NCI-H146 (cell line): Measurements from ENCODE around the gene GPN2.

ENCODE experiments used
- DNase-seq: peaks from one replicate; lab custom pipeline; 2025; lab: John Stamatoyannopoulos, UW

The GPN2 gene

DNA sequence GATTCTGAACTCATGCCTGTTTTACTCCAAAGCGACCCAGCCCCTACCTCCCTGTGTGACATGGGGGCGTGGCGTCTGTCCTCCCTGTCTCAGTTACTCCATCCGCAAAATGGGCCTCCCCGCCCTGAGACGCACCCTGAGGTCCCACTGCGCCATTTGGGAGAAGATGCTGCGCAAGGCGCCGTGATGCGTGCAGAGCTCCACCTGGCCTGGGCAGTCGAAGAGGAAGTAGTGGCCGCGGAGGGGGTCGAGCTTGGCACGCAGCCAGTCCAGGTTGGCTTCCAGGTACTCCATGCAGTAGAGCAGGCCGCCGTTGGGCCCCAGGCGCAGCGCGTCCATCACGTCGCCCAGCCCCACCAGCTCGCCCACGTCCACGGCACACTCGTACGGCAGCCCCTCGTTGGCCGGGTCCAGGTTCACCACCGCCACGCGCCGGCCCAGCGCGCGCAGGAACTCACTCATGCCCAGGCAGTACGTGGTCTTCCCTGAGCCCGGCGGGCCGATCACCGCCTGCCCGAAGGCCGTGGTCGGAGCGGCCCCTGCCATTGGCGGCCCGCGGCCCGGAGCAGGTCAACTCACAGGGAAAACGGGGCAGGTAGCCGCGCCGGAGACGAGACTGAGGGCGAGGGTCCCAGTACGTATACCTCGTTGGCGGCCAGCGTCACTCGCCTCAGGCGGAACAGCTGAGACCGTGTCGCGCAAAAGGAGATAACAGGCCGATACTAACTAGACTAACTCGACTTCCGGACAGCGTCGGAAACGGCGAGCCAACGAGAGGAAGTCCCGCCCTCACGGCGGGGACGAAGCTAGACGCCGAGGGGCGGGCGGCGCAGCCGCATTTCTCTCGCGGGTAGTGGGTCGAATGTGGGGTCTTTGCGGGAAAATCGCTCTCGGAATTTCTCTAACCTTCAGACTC, at the start of gene GPN2:
Gene GPN2, minus strand, starts transcription at position 733 of the 916 bp plus-strand sequence. Its CDS starts 187 bp downstream, at position 546.
- peak; percentile 78 for DNase-seq

DNA sequence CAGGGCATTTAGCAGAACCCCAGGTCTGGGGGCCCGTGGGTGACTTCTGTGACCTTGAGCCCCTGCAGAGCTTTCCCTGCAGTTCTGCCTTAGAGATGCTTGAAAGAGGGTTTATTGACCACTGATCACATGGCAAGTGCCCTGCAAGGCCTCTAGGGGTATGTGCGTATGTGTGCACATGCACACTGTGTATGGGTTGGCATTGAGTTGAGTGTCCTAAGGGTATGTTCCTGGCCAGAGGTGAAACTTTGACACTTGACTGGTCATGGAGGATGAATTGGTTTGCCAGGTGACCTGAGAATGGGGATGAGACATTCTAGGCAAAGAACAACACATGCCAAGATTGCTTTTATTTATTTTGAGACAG, 48.6 kb upstream of the GPN2 start:
- DNase-seq = no peak

DNA sequence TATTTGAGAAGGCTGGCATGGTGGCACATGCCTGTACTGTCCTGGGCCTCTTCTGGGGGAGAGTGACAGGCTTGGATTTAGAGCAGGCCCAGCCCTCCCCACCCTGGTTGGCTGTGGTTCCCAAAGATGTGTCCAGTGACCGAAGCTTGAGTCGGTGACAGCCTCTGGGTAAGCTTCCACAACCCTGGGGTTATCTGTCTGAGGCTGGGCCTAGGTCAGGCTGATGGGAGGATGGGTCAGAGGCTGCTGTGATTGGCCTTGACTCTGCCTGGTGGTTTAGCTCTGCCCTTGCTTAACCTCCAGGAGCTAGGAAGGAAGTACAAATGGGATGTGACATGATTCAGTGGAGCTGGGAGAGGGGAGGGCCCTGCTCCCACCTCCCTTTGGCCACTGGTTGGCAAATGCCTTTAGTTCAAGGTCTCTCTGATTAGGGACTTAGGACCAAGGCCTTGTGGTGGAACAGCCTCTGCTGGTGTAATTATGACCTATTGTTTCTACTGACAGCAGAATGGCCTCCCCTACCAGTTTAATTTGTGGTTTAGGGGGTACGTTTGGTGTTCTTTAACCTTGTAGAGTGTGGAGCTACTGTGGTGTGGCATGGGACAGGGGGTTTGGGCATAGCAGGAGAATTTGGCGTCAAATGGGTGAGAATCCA, 48.0 kb upstream of the GPN2 start:
- no peak for DNase-seq

DNA sequence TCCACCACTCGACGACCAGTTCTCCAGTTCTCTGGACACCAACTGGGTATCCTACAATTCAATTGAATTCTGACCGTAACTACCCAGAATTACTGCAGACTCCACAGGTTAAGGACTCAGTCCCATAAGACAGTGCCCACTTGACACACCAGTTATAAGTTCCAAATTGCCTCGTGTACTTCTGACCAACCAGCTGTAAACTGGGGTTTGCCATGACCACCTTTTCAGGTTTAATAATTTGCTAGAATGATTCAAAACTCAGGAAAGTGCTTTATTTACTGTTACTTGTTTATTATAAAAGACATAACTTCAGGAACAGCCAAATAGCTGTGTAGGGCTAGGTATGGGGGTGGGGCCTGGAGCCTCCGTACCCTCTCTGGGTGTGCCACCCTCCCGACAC, 46.7 kb upstream of the GPN2 start:
- no peak for DNase-seq

DNA sequence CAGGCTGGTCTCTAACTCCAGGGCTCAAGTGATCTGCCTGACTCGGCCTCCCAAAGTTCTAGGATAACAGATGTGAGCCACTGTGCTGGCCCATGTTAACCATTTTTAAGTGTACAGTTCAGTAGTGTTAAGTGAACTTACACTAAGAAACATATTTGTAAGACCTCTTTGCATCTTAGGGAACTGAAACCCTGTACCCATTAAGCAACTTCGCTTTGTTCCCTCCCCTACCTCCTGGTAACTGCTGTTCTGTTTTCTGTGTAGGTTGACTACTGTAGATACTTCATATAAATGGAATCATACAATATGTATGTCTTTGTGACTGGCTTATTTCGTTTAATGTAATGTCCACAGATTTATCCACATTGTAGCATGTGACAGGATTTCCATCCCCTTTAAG, 42.4 kb upstream of the GPN2 start:
- DNase-seq = no peak

DNA sequence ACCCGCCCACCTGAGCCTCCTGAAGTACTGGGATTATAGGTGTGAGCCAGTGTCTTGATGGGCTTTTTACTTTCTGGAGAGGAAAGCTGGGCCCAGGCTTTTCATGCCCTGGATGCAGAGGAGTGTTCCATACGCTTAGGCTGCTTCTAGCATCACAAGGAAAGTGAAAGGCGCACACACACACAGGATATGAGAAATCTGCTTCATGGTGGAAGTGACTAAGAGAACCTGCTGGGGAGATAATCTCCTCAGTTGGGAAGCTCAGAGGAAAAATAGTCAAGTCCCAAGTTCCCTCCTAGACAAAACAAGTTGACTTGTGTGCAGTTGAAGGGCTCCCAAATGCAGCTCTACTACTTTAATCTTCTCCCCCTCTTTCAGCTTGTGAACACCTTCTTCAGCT, 33.6 kb upstream of the GPN2 start:
- DNase-seq = no peak

DNA sequence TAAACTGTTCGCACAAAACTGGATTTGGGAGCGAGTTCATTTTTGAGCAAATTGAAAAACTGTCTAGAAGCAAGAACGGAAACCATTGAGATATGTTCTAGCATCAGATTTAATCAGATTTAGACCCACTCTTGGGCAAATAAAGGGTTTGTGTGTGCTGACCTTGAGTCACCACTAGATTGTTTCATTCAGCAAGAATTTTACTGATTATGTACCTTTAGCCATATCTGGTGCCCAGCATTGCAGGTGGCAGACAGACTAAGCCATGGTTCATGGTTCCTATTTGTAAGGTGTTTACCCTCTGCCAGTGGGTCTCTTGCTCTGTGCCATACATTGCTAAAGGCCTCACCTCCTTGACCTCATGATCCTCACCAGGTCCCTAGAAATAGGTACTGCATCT, 32.8 kb upstream of the GPN2 start:
- no peak for DNase-seq

DNA sequence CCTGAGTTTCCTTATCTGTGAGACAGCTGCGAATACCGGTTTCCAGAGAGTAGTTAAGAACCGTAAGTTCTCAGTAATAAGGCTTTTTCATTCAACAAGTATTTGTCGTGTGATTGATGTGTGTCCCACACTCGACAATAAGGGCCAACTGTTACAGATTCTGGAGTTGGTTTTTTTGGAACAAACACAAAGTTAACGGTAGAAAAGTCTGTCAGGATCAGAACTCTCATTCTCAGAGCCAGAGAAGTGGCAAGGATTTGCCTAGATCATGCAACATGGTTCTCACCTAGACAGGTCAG, 32.3 kb upstream of the GPN2 start:
- DNase-seq = no peak

DNA sequence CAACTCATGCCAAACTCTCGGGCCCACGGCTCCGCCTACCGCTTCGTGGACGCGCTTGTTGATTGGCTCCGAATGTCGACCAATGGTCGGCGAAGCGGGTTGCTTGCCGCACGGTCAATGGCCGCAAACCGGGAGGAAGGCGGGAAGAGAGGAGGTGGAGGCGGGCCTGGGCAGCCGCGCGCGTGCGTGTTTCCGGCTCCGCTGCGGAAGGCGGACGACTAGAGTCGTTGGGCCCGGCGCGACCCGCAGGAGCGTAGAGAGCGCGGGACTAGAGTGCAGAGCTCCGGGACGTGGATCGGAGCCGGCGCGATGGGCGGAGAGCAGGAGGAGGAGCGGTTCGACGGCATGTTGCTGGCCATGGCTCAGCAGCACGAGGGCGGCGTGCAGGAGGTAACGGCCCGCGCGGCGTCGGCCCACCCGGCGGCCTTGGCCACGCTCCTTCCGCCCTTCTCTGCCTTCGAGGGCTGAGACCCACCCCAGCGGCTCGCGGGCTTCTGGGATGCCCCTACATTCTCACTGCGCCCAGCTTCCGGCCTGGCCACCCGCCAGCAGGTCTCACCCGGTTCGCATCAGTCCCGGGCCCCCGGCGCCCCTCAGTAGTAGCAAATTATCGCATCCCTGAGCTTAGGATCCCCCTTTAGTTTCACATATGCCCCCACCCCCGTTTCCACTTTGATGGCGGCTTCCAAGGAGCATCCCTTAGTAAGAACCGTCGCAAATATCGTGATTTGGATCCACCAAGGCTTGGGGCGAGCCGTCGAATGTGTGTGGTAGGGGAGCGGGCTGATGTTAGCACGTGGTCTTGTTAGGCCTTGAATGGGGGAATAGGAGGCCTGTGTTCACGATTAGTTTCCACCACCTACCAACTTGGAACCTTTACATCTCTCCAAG, 31.7 kb upstream of the GPN2 start, which contains the start of gene NUDC:
Gene NUDC, plus strand, starts transcription at position 204 of the 891 bp plus-strand sequence. Its CDS starts 106 bp downstream, at position 310.
- DNase-seq = peak; percentile 91

DNA sequence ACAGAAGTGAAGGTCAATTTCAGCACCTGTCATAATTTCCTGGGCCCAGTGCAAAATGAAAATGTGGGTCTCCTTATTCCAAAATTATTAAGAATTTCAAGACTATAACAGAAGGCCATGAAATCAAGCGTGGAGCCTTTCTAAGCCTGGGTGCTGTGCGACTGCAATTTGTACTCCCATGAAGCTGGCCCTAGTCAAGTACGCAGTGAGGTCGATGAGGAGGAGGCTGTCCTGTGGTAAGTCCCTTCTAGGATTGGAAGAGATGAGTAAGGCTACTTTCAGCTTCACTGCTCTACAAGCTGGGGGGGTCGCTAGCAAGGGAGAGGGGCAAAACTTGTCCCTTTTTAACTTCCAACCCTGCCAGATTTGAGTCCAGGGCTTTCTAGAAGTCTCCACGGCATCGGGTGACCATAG, 31.1 kb upstream of the GPN2 start:
- DNase-seq = no peak

DNA sequence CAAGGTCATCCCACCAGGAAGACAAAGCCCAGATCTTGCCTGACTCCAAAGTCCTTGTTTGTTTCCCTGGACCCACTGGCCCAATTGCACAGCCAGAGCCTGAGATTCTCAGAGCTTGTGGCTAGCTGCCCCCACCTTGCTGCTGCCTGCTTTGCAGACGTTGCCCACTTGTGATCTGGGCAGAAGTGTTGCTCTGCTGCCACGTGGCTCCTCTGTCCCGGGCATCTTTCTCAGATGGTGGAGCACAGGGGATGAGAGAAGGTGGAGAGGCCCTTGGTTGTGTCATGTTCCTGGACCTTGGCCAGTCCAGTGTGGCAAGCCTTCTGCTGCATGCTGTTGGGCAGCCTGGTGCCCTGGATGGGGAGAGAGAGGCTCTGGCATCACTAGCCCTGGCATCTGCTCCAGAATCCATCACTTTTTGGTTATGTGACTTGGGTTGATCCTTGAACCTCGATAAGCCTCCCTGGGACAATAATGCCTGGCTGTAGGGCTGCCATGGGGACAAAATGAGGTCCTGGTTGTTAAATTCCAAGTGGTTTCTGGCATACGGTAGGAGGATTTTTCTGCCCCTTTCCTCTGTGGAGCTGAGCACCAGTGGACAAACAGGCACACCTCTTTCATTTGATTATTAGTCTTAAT, 25.2 kb upstream of the GPN2 start:
- no peak for DNase-seq

DNA sequence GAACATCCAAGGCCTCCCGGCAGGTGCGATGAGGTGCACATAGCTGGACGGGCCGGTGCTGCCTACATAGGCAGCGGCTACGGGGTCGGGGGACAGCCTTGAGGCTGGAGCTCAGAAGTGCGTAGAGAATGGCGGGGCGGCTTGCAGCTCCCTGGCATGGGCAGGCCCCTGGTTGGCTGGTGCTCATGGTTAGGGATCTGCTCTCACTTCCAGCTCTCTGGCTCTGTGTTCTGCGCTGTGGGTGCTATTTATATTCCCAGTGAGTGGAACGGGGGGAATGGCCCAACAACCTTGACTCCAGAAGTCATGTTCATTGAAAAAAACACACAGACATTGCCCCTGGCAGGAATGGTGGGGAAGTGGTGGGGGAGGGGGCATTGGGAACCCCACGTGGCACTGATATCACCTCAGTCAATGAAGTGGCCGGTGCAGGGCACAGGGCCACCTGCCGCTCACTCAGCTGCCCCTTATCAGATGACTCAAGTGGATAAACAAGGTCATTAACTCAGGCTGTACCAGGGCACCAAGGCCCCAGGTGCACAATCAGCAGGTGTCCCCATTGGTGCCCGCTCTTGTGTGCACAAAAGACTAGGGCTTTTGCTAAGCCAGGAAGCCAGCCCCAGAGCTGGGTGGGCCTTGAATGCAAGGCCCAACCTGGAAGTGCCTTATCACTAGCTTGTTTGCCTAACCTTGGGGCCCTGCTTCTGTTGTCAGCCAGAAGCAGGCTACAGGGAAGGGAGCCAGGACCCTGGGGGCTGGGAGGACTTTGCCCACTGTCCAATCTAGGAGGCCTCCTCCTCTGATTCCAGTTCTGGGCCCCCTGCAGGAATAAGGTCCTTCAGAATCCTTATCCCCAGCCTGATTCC, 23.9 kb upstream of the GPN2 start, which contains the start of gene NR0B2:
Gene NR0B2, minus strand, starts transcription at position 222 of the 866 bp plus-strand sequence. Its CDS starts 35 bp downstream, at position 187.
- DNase-seq = peak; percentile 99

DNA sequence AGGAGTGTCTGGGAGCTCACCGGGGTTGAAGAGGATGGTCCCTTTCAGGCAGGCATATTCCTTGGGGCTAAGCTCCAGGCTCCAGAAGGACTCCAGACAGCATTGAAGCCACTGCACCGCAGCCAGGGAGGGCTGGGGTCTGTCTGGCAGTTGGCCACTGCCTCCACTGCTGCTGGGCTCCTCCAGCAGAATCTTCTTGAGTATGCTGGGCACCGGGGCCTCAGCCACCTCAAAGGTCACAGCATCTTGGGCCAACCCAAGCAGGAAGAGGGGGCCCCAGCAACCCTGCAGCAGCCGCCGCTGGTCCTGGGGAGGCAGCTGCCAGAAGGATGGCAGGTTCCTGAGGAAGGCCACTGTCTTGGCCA, 23.3 kb upstream of the GPN2 start:
- no peak for DNase-seq

DNA sequence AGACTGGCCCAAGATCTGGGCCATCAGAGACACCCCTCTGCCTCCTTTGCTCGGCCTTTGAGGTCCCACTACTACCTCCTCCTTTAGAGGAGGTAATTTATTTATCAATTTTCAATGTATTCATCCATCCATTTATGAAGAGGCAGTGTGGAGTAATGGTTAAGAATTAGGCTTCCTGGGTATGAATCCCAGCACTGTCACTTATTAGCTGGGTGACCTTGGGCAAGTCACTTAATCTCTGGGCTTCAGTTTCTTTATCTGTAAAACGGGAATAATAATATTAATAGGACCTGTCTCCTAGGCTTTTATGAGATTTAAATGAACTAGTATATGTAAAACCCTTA, 22.0 kb upstream of the GPN2 start:
- DNase-seq = no peak

DNA sequence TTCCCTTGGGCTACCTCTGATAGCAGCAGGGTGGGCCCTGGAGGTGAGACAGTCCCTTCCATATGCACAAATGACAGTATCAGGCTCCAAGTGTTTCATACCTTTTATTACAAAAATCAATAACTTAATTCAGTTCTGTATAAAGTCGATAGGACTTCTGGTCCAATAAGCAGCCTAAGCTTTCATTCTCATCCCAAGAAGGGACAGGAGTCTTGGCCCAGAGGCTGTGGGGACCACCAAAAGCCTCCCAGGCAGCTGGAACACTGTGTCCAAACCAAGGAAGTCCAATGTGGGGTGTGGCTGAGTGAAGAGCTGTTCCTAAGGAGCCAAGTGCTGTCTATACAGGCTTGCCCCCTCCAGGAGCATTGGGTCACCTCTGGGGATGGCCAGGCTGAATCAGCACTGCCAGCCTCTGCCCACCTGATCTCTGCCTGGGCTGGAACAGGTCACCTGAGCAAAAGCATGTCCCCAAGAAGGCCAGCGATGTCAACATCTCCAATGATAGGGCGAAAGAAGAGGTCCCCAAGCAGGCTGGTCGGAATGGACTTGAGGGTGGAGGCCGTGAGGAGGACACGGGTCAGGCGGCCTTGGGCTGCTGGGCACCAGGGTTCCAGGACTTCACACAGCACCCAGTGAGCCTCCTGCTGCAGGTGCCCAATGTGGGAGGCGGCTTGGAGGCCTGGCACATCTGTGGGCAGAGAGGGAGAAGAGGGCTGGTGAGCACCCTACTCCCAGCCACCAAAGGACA, 21.5 kb upstream of the GPN2 start:
- no peak for DNase-seq

DNA sequence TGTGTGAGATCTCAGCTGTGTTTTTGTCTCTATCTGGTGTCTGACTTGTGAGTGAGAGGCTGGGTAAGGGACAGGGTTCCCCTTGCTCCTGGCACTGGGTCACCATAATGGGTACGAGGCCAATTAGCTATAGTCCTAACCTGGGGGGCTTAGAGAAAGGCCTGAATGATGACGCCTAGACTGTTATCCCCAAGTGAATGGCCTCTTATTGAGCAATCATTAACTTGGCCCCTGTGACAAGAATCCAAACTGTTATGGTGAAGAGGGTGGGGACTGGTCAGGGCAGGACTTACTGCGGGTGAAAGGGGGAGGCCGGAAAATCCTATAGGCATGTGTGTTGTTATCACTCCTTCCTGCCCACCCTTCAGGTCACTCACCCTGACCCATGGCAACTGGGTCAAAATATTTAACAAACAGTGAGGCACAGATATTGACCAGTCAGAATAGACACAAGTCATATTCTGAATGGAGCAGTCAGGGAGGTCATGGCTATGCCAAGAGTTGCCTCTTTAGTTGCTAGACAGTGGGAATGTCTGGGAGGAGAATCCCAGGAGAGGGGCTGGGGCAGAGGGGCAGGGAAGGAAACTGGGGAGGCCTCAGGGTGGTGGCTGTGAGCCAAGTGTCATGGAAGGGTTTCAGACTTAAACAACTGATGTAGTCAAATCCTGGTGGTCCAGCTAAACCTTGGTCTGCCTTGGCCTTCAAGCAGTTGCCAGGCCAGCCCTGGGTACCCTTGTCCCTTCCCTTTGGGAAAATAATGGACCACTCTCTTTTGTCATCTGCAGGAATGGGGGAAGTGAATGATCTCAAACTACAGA, 20.5 kb upstream of the GPN2 start:
- DNase-seq = no peak

DNA sequence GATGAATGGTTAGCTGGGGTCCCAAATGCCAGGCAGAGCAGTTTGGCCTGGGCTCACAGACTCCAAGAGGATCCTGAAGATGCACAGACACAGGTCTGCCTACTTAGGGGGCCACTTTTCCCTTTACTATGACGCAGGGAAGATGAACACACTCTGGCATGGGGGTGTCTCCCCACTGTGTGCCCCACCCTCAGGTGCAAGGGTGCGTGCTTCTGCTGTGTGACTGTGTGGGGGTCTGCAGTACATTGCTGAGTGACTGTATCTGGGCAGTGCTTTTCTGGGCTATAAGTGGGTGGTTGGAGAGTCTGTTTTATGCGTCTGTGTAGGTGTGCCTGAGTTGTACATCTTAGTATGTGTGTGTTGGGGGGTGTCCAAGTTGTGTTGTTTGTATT, 19.9 kb upstream of the GPN2 start:
- no peak for DNase-seq

DNA sequence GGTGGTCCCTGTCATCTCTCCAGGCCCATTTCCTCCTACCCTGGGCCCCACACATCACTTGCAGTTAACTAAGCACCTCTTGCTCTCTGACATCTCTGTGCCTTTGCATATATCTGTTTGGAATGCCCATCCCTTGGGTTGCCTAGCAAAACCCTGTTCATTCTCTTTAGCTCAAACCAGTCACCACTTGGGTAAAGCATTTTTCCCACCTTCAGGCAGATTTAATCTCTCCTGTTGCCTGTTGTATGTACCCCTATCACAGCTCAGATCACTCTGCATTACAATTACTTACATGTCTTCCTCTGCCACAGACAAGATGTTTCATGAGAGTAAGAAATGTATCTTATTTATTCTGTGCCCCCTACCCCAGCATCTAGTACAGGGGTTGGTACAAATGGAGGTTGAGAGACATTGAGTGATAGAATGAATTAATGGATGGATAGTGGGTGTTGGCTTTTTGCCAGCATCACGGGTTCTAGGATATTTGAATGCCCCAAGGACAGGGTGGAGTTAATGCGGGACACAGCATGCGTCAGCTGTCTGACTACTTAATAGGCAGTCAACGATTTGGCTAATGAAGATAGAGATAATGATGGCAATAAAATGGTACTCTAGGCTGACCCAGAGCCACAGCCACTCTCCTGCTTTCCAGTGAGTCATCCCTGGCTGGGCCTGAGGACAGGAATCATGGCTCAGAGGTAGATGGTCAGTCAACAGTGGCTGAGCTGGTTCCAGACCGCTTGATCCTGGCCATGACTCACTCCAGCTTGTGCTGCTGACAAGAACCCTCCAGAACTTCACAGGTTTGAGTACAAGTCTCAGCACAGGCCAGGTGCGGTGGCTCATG, 17.2 kb upstream of the GPN2 start:
- DNase-seq = peak; percentile 73
